T-helper 2 cell (primary cell): Measurements from ENCODE around the gene ZBTB45.
"Not testable (repeated sequence)": the region's sequence is repeated elsewhere in the genome, so short reads cannot be mapped to it uniquely, and the experiment has no call there.

Experiments
- DNase-seq, 5 experiments: peaks; one replicate each; pipeline versions ENCODE4 v3.0.0 to v3.0.0-alpha.2; 2012 to 2022

The ZBTB45 gene

DNA sequence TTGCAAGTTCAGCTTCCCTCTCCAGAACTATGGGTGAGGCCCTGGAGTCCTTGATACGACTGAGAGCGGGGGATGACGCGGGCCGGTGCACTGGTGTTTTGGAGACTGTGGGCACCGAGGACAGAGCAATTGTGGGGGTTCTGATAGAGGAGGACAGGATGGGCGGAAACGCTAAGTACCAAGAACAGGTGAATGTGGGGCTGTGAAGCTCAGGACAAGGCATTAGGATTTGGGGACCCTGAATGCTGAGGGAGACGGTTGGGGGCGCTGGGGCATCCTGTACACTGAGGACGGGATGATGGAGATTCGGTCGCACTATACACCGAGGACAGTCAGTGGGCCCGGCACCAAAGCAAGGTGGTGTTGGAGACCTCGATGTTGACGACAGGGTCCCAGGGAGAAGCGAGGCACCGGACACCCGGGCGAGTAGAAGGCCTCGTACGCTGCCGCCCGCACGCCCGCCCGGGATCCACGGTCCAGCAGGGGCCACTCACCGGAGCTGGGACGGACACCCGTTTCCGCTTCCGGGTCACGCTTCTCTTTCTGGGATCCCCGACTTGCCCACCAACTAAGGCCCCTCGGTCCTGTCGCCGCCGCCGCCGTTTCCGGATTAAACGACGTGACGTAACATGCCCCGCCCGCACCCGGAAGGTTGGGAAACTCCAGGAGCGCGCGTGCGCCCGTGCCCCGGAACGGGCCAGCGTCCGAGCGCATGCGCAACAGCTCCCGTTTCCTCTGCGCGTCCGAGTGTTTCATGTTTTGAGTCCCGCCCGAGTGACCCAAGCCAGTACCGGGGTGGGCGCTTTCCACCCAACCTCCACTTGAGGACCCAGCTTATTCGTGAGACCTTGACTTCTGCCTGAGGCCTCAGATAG is 35.1 kb upstream of the ZBTB45 start, which contains the start of gene CHMP2A:
Gene CHMP2A, minus strand, starts transcription at position 612 of the 875 bp plus-strand sequence. CDS start 893 bp downstream, outside the sequence.
- DNase-seq: peak; percentile 97 to 98 (median 97)

DNA sequence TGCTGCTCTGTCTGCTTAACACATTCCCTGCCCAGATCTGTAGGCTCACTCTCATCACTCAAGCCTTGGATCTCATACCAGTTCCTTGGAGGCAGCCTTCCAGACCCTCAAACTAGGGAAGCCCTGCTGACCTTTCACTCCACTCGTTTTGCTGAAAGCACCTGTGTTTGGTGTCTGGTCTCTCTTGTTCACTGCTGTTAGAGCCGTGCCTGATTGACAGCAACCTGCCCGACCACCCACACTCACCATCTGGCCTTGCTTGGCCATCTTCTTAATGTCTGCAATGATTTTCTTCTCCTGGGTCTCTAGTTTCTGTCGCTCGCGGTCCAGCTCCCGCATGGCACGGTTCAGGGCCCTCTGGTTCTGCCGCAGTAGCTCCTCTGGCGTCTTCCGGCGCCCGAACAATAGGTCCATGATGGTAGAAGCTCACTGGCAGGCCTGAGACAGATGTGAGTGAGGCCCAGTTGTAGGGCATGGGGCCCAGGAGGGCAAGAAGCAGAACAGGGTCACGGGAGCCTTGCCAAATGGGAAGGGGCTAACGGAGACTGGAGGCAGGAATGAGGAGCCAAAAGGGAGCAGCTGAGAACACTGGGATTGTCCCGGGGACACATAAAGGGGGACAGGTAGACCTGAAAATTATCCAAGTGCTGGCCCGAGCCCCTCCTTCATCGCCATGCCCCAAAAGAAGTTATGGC is 34.3 kb upstream of the ZBTB45 start:
- no peak for DNase-seq

DNA sequence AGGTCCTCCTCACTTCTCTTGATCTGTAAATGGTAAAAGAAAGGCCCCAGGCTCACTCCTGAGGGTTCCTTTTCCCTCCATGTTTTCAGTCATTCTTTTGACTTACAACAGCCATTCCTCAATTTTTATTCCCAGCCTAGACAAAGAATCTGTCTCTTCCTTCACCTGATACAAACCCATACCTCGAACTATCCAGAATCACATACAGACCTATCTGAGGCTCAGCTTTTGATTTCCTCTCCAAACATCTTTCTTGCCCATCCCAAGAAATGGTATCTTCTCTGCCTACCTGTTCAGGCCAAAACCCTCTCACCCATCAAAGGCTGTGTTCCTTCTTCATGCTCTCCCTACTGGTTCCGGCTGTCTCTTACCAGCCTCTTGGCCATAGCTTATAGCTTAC is 33.0 kb upstream of the ZBTB45 start:
- no peak for DNase-seq

DNA sequence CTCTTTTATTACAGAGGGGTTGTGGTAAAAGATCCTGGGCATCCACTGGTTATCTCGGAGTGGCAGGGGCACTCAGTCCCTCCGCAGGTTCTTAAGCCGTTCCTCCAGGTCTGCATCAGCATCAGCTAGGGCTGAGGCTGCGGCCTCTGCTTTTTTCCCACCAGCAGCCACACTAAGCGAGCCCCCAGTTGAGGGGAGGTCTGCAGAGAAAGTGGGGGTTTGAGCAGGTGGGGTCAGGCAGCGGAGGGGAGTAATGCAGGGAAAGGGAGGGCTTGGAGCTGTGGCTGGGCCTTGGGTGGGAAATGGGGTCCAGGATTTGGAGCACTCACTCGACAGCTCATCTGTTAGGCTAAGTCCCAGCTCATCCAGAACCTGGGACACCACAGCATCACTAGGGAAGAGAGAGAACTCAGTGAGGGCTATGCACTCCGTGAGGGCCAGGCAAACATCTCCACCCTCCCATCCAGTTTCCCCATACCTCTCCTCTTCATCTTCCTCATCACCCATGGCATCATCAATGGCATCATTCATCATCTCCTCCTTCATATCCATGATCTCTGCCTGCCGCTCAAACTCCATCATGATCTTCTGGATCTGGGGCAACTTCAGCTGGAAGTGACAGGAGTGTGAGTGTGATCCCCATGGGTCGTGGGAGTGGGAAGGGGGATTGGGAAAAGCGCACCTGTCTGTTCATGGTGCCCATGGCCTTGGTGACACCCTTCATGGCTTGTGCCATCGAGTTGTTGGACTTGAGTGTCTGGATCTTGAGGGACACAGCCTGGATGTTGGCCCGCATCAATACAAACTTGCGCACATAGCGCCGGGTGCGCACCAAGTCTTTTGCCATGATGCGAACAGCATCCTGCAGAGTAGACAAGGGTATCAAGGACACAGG is 32.2 kb upstream of the ZBTB45 start:
- no peak for DNase-seq

DNA sequence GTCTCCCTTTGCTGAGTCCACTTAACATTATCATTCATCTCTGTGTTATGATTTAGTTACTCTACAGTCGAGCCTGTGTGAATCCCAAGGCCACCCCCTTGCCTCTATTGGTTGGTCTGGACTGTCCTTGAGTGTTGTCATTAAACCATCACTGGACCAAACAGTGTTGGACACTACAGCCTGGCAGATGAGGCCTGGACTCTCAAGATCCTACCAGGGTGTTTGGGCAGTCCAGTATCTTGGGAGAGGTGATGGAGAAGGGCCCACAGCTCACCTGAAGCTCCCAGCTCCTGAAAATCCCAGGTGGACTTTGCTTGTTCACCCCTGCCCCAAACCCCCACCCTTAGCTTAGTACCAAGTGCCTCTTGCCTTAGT is 31.5 kb upstream of the ZBTB45 start:
- no peak for DNase-seq

DNA sequence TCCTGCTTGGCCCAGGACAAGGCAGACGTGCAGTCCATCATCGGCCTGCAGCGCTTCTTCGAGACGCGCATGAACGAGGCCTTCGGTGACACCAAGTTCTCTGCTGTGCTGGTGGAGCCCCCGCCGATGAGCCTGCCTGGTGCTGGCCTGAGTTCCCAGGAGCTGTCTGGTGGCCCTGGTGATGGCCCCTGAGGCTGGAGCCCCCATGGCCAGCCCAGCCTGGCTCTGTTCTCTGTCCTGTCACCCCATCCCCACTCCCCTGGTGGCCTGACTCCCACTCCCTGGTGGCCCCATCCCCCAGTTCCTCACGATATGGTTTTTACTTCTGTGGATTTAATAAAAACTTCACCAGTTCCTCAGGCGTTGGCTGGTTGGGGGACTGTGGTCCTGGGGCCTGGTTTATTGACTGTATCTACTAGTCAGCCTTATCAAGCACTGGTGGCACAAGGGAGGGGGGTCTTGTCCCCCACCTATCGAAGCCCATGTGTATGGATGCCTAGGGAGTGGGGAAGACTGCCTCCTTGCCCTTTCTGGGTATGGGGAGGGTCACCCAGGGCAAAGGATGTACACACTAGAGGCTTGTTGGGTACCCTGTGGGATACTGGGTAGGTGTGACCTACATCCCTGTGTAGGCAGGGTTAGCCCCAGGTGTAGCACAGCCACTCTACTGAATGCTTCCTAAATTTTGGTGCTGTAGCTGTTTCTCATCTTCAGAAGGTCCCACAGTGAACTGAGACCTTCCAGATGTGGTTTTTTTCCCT is 30.9 kb upstream of the ZBTB45 start:
- DNase-seq: no peak

DNA sequence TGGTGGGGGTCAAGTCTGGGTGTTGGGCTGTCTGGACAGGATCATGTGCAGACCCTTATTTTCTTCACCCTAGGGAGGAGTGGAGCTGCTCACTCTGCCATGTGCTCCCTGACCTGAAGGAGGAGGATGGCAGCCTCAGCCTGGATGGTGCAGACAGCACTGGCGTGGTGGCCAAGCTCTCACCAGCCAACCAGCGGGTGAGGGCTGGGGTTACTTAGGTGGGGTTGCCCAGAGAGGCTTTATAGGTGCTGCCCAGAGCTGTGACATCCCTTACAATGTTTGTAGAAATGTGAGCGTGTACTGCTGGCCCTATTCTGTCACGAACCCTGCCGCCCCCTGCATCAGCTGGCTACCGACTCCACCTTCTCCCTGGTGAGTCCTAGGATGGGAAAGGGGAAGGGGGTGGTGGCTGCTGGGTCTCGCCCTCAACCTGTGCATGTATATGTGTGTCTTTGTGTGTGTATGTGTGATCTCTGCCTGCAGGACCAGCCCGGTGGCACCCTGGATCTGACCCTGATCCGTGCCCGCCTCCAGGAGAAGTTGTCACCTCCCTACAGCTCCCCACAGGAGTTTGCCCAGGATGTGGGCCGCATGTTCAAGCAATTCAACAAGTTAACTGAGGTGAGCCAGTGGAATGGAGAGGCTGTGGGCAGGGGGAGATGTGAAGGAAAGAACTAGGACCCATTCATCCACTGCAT is 30.2 kb upstream of the ZBTB45 start:
- no peak for DNase-seq

DNA sequence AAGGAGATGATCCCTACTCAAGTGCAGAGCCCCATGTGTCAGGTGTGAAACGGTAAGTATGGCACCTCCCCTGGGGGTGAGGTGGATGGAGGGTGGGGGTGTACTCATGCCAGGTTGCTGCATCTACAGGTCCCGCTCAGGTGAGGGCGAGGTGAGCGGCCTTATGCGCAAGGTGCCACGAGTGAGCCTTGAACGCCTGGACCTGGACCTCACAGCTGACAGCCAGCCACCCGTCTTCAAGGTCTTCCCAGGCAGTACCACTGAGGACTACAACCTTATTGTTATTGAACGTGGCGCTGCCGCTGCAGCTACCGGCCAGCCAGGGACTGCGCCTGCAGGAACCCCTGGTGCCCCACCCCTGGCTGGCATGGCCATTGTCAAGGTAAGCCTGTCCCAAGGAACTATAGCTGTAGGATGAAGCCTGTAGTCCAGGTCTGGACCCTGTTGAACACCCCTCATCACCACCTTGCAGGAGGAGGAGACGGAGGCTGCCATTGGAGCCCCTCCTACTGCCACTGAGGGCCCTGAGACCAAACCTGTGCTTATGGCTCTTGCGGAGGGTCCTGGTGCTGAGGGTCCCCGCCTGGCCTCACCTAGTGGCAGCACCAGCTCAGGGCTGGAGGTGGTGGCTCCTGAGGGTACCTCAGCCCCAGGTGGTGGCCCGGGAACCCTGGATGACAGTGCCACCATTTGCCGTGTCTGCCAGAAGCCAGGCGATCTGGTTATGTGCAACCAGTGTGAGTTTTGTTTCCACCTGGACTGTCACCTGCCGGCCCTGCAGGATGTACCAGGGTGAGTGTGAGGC is 29.5 kb upstream of the ZBTB45 start:
- no peak for DNase-seq

DNA sequence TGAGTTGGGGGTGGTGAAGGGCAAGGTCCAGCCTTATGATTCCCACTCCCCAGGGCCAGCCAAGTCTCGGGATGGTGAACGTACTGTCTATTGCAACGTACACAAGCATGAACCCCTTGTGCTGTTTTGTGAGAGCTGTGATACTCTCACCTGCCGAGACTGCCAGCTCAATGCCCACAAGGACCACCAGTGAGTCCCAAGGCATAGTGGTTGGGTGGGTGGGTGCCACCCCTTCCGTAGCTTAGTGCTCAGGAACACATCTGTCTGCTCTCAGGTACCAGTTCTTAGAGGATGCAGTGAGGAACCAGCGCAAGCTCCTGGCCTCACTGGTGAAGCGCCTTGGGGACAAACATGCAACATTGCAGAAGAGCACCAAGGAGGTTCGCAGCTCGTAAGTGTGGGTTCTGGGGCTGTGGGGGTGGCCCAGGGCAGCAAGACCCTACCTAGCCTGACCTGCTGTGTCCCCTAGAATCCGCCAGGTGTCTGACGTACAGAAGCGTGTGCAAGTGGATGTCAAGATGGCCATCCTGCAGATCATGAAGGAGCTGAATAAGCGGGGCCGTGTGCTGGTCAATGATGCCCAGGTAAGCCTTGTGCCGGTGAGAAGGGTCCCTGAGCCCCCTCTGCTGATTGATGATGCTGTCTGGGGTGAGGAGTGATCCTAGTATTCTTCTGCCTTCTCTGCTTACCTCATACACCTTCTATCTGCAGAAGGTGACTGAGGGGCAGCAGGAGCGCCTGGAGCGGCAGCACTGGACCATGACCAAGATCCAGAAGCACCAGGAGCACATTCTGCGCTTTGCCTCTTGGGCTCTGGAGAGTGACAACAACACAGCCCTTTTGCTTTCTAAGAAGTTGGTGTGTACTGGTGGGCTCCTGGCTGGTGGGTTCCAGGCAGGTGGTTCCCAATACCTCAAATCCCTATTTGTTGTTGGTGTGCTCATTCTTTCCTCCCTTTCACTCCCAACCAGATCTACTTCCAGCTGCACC is 28.0 kb upstream of the ZBTB45 start:
- DNase-seq: no peak

DNA sequence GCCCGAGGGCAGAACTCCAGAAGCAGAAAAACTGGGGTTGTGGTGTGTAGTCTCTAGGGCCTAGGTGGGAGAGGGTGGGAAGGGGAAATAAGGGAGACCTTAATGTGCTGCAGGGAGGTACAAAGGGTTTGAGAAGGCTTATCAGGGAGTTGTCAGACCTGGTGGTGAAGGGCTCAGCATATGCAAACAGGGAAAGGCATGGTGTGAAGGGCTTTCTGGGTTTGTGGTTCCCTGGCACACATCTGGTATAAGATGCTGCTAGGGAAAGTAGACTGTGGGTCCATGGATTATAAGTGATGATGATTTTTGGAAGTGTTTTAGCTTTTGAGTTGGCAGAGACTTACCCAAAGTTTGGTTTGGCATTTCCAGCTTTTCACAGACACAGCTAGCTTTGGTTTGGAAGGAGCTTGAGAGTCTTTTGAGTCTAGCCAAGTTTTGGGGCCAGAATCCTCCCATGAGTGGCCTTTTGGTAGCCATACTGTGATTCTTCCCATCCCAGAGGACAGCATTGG is 26.5 kb upstream of the ZBTB45 start:
- no peak for DNase-seq

DNA sequence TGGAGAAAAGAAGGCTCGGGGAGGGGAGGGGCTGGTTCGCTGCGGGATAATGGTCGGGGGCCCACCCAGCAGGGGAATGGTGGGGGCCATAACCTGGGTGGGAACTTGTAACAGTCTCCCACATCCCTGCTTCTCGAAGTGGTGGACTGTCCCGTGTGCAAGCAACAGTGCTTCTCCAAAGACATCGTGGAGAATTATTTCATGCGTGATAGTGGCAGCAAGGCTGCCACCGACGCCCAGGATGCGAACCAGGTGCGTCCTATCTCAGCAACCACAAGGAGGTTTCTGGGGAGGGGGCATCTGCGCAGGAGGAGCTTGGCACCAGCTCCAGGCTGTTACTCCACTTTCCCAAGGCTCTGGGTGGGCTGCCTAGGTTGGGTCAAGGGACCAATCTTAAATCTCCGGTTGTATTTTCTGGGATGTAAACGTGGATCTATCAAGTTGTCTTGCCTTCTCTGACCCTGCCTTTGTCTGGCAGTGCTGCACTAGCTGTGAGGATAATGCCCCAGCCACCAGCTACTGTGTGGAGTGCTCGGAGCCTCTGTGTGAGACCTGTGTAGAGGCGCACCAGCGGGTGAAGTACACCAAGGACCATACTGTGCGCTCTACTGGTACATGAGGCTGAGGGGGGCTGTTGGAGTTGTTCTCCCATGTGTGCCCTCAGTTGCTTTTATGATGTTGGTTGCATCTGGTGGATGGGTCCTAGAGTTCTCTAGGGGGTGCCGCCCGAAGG is 25.8 kb upstream of the ZBTB45 start:
- DNase-seq: peak in 1 of 5 experiments; percentile 33

DNA sequence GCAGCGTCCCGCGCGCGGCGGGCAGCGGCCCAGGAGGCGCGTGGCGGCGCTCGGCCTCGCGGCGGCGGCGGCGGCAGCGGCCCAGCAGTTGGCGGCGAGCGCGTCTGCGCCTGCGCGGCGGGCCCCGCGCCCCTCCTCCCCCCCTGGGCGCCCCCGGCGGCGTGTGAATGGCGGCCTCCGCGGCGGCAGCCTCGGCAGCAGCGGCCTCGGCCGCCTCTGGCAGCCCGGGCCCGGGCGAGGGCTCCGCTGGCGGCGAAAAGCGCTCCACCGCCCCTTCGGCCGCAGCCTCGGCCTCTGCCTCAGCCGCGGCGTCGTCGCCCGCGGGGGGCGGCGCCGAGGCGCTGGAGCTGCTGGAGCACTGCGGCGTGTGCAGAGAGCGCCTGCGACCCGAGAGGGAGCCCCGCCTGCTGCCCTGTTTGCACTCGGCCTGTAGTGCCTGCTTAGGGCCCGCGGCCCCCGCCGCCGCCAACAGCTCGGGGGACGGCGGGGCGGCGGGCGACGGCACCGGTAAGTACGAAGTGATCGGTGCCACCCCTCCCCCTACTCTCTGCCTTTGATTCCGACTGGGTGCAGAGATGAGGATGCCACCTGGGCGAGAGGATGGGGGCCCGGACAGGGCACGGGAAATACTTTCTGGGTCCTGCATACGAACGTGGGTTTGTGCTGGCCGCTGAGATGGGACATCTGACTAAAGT is 25.1 kb upstream of the ZBTB45 start:
- DNase-seq: peak in 4 of 5 experiments; percentile 55 to 84 (median 70)

DNA sequence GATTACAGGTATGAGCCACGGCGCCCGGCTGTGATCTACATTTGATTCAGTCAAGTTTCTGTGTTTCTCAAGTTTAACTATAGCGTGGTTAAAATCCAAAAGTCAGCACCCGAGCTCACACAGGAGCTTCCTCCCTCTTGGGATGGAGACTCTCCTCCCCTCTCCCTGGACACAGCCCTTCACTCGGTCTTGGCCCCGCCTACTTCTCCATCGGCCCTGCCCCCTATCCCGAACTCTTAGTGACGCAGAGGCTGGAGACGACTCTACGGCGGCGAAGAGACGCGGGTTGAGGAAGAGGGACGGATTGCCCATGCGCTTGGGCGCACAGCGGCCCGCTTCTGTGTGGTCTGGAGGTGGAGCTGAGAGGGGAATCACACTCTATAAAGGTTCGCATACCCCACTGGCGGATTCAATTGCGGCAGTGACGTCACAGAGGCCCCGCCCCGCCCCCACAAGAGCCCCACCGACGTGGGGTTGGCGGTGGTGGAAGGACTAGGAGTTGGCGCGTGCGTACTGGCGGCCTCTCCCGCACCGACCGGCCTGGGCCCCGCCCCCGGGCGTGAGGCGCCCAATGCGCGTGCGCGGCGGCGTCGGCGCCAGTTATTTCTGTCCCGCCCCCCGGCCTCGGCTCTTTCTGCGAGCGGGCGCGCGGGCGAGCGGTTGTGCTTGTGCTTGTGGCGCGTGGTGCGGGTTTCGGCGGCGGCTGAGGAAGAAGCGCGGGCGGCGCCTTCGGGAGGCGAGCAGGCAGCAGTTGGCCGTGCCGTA is 24.4 kb upstream of the ZBTB45 start, which contains the start of gene TRIM28:
Gene TRIM28, plus strand, starts transcription at position 239 of the 765 bp plus-strand sequence. CDS start 694 bp downstream, outside the sequence.
- DNase-seq: peak; percentile 99 to 100 (median 100)

DNA sequence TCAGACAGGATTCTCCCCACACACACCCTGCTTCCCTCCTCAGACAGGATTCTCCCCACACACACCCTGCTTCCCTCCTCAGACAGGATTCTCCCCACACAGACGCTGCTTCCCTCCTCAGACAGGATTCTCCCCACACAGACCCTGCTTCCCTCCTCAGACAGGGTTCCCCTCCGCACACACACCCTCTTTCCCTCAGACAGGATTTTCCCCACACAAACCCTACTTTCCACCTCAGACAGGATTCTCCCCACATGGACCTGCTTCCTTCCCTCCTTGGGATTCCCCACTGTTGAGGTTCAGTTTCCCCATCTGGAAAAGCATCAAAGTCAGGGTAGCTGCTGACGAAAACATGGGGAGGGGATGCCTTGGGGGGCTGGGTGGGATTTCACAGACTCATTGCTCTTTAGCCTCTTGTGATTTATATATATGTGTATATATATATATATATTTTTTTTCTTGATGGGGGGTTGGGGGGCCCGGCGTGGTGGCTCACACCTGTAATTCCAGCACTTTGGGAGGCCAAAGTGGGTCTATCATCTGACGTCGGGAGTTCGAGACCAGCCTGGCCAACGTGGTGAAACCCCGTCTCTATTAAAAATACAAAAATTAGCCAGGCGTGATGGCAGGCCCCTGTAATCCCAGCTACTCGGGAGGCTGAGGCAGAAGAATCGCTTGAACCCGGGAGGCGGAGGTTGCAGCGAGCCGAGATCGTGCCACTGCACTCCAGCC is 23.2 kb upstream of the ZBTB45 start:
- not testable (repeated sequence) for DNase-seq

DNA sequence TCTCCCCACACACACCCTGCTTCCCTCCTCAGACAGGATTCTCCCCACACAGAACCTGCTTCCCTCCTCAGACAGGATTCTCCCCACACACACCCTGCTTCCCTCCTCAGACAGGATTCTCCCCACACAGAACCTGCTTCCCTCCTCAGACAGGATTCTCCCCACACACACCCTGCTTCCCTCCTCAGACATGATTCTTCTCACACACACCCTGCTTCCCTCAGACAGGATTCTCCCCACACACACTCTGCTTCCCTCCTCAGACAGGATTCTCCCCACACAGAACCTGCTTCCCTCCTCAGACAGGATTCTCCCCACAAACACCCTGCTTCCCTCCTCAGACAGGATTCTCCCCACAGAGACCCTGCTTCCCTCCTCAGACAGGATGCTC is 19.6 kb upstream of the ZBTB45 start:
- not testable (repeated sequence) for DNase-seq
